ENCODE data around the gene APOA5.

The APOA5 gene

DNA sequence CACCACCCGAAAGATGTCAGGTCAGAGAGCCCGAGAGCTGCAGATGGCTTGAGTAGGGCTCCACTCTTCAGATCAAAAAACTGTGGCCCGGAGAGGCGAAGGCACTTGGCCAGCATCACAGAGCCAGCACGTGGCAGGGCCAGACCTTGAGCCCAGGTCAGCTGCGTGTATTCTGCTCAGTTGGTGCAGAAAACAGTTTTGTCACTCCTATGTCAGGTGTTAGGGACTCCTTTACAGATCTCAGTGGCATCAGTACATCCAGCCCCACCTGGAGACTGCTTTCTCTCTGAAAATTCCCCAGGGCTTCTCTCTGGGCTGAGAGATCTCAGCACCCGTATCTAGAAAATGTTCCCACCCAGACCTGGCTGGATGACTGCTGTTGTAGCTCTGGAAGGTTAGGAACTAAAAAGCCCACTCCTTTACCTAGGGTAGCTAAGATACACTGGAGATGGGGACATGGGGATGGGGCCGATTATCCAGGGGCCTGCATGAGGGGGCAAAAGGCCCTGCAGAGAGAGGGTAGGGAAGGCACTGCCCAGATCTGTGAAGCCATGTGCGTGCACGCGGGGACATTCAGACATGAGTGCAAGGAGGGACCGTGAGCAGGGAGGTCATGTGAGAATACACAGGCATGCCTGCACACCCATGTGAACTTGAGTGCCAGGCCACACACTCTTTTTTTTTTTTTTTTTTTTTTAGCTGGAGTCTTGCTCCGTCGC, 42.3 kb upstream of the APOA5 start:
- Histone ChIP-seq H3K9me3 (ENCODE audit: control insufficient read depth, low read length) (no peaks in the 10 kb centered on the region), H3K27ac (ENCODE audit: low read depth, low read length, severe bottlenecking) (no peak overlapping the region), H3K4me3 (ENCODE audit: extremely low read depth, insufficient read depth, low read length, poor library complexity, severe bottlenecking) (no peak overlapping the region), H3K4me1 (ENCODE audit: control insufficient read depth, insufficient read depth, low read length, poor library complexity, severe bottlenecking) (peaks cover 23% of the 10 kb centered on the region), H3K36me3 (ENCODE audit: control insufficient read depth, insufficient read depth, low read length) (no peaks in the 10 kb centered on the region)
- 97% methylated on average over 11 to 12 of the region's 14 CpGs for WGBS, 2 experiments (ENCODE audit: insufficient coverage in 2 of 2)

DNA sequence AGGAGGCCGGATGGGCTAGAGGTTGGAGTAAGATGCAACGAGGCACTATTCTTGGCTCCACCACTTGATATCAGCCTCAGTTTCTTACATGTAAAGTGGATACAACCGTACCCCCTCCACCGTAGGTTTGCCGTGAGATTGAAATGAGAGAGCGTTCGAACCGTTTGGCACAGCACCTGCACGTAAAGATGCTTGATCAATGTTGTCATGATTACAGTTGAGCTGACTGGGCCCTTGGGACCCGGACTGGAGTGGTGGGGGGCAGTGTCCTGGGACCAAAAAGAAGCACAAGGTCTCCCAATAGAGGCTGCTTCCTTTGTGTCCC, 41.8 kb upstream of the APOA5 start:
- 92% methylated on average over 10 of the region's 10 CpGs for WGBS, 2 experiments (ENCODE audit: insufficient coverage in 2 of 2)
- Histone ChIP-seq H3K27ac (ENCODE audit: low read depth, low read length, severe bottlenecking) (no peak overlapping the region), H3K4me1 (ENCODE audit: control insufficient read depth, insufficient read depth, low read length, poor library complexity, severe bottlenecking) (peaks cover 22% of the 10 kb centered on the region), H3K4me3 (ENCODE audit: extremely low read depth, insufficient read depth, low read length, poor library complexity, severe bottlenecking) (no peak overlapping the region), H3K9me3 (ENCODE audit: control insufficient read depth, low read length) (no peaks in the 10 kb centered on the region), H3K36me3 (ENCODE audit: control insufficient read depth, insufficient read depth, low read length) (no peaks in the 10 kb centered on the region)

DNA sequence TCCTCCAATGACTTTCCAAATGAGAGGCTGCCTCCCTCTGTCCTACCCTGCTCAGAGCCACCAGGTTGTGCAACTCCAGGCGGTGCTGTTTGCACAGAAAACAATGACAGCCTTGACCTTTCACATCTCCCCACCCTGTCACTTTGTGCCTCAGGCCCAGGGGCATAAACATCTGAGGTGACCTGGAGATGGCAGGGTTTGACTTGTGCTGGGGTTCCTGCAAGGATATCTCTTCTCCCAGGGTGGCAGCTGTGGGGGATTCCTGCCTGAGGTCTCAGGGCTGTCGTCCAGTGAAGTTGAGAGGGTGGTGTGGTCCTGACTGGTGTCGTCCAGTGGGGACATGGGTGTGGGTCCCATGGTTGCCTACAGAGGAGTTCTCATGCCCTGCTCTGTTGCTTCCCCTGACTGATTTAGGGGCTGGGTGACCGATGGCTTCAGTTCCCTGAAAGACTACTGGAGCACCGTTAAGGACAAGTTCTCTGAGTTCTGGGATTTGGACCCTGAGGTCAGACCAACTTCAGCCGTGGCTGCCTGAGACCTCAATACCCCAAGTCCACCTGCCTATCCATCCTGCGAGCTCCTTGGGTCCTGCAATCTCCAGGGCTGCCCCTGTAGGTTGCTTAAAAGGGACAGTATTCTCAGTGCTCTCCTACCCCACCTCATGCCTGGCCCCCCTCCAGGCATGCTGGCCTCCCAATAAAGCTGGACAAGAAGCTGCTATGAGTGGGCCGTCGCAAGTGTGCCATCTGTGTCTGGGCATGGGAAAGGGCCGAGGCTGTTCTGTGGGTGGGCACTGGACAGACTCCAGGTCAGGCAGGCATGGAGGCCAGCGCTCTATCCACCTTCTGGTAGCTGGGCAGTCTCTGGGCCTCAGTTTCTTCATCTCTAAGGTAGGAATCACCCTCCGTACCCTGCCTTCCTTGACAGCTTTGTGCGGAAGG, 40.9 kb upstream of the APOA5 start:
- H3K4me3 ChIP-seq (ENCODE audit: extremely low read depth, insufficient read depth, low read length, poor library complexity, severe bottlenecking), result no peak overlapping the region
- peaks cover 14% of the 10 kb centered on the region for H3K4me1 ChIP-seq (ENCODE audit: control insufficient read depth, insufficient read depth, low read length, poor library complexity, severe bottlenecking)
- no peaks in the 10 kb centered on the region for H3K36me3 ChIP-seq (ENCODE audit: control insufficient read depth, insufficient read depth, low read length)
- 82 to 99% methylated on average over 10 of the region's 13 CpGs for WGBS, 2 experiments (ENCODE audit: insufficient coverage in 2 of 2)
- H3K27ac ChIP-seq (ENCODE audit: low read depth, low read length, severe bottlenecking), result no peak overlapping the region
- no peaks in the 10 kb centered on the region for H3K9me3 ChIP-seq (ENCODE audit: control insufficient read depth, low read length)

DNA sequence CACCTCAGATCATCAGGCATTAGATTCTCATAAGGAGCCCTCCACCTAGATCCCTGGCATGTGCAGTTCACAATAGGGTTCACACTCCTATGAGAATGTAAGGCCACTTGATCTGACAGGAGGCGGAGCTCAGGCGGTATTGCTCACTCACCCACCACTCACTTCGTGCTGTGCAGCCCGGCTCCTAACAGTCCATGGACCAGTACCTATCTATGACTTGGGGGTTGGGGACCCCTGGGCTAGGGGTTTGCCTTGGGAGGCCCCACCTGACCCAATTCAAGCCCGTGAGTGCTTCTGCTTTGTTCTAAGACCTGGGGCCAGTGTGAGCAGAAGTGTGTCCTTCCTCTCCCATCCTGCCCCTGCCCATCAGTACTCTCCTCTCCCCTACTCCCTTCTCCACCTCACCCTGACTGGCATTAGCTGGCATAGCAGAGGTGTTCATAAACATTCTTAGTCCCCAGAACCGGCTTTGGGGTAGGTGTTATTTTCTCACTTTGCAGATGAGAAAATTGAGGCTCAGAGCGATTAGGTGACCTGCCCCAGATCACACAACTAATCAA, 40.2 kb upstream of the APOA5 start:
- H3K36me3 ChIP-seq (ENCODE audit: control insufficient read depth, insufficient read depth, low read length), result no peaks in the 10 kb centered on the region

DNA sequence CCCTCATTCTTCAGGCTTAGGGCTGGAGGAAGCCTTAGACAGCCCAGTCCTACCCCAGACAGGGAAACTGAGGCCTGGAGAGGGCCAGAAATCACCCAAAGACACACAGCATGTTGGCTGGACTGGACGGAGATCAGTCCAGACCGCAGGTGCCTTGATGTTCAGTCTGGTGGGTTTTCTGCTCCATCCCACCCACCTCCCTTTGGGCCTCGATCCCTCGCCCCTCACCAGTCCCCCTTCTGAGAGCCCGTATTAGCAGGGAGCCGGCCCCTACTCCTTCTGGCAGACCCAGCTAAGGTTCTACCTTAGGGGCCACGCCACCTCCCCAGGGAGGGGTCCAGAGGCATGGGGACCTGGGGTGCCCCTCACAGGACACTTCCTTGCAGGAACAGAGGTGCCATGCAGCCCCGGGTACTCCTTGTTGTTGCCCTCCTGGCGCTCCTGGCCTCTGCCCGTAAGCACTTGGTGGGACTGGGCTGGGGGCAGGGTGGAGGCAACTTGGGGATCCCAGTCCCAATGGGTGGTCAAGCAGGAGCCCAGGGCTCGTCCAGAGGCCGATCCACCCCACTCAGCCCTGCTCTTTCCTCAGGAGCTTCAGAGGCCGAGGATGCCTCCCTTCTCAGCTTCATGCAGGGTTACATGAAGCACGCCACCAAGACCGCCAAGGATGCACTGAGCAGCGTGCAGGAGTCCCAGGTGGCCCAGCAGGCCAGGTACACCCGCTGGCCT, 38.7 kb upstream of the APOA5 start:
- Histone ChIP-seq H3K4me3 (ENCODE audit: extremely low read depth, insufficient read depth, low read length, poor library complexity, severe bottlenecking) (no peak overlapping the region), H3K36me3 (ENCODE audit: control insufficient read depth, insufficient read depth, low read length) (no peaks in the 10 kb centered on the region), H3K4me1 (ENCODE audit: control insufficient read depth, insufficient read depth, low read length, poor library complexity, severe bottlenecking) (no peaks in the 10 kb centered on the region), H3K27ac (ENCODE audit: low read depth, low read length, severe bottlenecking) (no peak overlapping the region), H3K9me3 (ENCODE audit: control insufficient read depth, low read length) (no peaks in the 10 kb centered on the region)
- 96 to 97% methylated on average over 12 to 17 of the region's 17 CpGs for WGBS, 2 experiments (ENCODE audit: insufficient coverage in 2 of 2)

More for the DNA sequence above, 40.2 kb upstream of the APOA5 start:
- Histone ChIP-seq H3K4me3 (ENCODE audit: extremely low read depth, insufficient read depth, low read length, poor library complexity, severe bottlenecking) (no peak overlapping the region), H3K9me3 (ENCODE audit: control insufficient read depth, low read length) (no peaks in the 10 kb centered on the region), H3K27ac (ENCODE audit: low read depth, low read length, severe bottlenecking) (no peak overlapping the region), H3K4me1 (ENCODE audit: control insufficient read depth, insufficient read depth, low read length, poor library complexity, severe bottlenecking) (peaks cover 7% of the 10 kb centered on the region)
- 100% methylated on average over 1 to 5 of the region's 7 CpGs for WGBS, 2 experiments (ENCODE audit: insufficient coverage in 2 of 2)

DNA sequence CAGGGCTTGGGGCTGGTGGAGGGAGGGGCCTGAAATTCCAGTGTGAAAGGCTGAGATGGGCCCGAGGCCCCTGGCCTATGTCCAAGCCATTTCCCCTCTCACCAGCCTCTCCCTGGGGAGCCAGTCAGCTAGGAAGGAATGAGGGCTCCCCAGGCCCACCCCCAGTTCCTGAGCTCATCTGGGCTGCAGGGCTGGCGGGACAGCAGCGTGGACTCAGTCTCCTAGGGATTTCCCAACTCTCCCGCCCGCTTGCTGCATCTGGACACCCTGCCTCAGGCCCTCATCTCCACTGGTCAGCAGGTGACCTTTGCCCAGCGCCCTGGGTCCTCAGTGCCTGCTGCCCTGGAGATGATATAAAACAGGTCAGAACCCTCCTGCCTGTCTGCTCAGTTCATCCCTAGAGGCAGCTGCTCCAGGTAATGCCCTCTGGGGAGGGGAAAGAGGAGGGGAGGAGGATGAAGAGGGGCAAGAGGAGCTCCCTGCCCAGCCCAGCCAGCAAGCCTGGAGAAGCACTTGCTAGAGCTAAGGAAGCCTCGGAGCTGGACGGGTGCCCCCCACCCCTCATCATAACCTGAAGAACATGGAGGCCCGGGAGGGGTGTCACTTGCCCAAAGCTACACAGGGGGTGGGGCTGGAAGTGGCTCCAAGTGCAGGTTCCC, 38.0 kb upstream of the APOA5 start, which contains the start of gene APOC3:
TSS of gene APOC3 (plus strand) at position 383 of the 659 bp plus-strand sequence. CDS start 676 bp downstream, outside the sequence.
- H3K27ac ChIP-seq (ENCODE audit: low read depth, low read length, severe bottlenecking), result no peak within 1 kb of the TSS
- 78 to 80% methylated on average over 5 to 6 of the region's 9 CpGs for WGBS, 2 experiments (ENCODE audit: insufficient coverage in 2 of 2)
- no peaks in the 10 kb centered on the region for H3K36me3 ChIP-seq (ENCODE audit: control insufficient read depth, insufficient read depth, low read length)
- no peaks in the 10 kb centered on the region for H3K4me1 ChIP-seq (ENCODE audit: control insufficient read depth, insufficient read depth, low read length, poor library complexity, severe bottlenecking)
- no peaks in the 10 kb centered on the region for H3K9me3 ChIP-seq (ENCODE audit: control insufficient read depth, low read length)
- no peak within 1 kb of the TSS for H3K4me3 ChIP-seq (ENCODE audit: extremely low read depth, insufficient read depth, low read length, poor library complexity, severe bottlenecking)

DNA sequence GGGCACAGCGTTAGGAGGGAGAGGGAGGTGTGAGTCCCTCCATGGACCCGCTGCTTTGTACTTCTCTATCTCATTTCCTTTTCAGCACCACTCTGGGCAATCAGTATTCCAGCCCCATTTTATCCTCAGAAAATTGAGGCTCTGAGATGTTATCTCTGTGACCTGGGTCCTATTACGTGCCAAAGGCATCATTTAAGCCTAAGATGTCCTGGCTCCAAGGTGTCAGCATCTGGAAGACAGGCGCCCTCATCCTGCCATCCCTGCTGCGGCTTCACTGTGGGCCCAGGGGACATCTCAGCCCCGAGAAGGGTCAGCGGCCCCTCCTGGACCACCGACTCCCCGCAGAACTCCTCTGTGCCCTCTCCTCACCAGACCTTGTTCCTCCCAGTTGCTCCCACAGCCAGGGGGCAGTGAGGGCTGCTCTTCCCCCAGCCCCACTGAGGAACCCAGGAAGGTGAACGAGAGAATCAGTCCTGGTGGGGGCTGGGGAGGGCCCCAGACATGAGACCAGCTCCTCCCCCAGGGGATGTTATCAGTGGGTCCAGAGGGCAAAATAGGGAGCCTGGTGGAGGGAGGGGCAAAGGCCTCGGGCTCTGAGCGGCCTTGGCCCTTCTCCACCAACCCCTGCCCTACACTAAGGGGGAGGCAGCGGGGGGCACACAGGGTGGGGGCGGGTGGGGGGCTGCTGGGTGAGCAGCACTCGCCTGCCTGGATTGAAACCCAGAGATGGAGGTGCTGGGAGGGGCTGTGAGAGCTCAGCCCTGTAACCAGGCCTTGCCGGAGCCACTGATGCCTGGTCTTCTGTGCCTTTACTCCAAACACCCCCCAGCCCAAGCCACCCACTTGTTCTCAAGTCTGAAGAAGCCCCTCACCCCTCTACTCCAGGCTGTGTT, 37.2 kb upstream of the APOA5 start:
- no peaks in the 10 kb centered on the region for H3K36me3 ChIP-seq (ENCODE audit: control insufficient read depth, insufficient read depth, low read length)
- WGBS, 2 experiments (ENCODE audit: insufficient coverage in 2 of 2), result 71 to 79% methylated on average over 9 to 10 of the region's 16 CpGs
- no peaks in the 10 kb centered on the region for H3K9me3 ChIP-seq (ENCODE audit: control insufficient read depth, low read length)
- no peaks in the 10 kb centered on the region for H3K4me1 ChIP-seq (ENCODE audit: control insufficient read depth, insufficient read depth, low read length, poor library complexity, severe bottlenecking)
- no peak overlapping the region for H3K4me3 ChIP-seq (ENCODE audit: extremely low read depth, insufficient read depth, low read length, poor library complexity, severe bottlenecking)
- H3K27ac ChIP-seq (ENCODE audit: low read depth, low read length, severe bottlenecking), result no peak overlapping the region

DNA sequence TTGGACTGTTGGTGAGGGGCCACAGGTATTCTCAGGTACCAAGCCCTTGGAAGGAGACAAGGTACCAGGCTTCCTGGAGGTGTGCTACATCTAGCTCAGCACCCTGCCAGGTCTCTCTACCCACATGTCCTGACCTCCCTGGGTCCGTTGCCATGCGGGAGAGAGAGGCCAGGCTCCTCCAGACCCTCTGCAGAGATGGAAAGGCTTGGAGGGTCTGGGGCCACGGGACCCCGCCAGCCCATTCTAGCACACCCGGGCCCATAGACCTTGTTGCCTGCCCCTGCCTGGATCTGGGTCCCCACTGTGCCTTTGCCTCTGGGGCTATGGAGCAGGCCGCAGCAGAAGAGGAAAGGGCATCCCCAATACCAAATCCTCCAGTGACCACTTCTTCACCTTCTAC, 35.8 kb upstream of the APOA5 start:
- 95 to 96% methylated on average over 5 to 6 of the region's 6 CpGs for WGBS, 2 experiments (ENCODE audit: insufficient coverage in 2 of 2)
- no peak overlapping the region for H3K4me3 ChIP-seq (ENCODE audit: extremely low read depth, insufficient read depth, low read length, poor library complexity, severe bottlenecking)
- H3K27ac ChIP-seq (ENCODE audit: low read depth, low read length, severe bottlenecking), result no peak overlapping the region
- no peaks in the 10 kb centered on the region for H3K9me3 ChIP-seq (ENCODE audit: control insufficient read depth, low read length)
- no peaks in the 10 kb centered on the region for H3K4me1 ChIP-seq (ENCODE audit: control insufficient read depth, insufficient read depth, low read length, poor library complexity, severe bottlenecking)
- no peaks in the 10 kb centered on the region for H3K36me3 ChIP-seq (ENCODE audit: control insufficient read depth, insufficient read depth, low read length)

DNA sequence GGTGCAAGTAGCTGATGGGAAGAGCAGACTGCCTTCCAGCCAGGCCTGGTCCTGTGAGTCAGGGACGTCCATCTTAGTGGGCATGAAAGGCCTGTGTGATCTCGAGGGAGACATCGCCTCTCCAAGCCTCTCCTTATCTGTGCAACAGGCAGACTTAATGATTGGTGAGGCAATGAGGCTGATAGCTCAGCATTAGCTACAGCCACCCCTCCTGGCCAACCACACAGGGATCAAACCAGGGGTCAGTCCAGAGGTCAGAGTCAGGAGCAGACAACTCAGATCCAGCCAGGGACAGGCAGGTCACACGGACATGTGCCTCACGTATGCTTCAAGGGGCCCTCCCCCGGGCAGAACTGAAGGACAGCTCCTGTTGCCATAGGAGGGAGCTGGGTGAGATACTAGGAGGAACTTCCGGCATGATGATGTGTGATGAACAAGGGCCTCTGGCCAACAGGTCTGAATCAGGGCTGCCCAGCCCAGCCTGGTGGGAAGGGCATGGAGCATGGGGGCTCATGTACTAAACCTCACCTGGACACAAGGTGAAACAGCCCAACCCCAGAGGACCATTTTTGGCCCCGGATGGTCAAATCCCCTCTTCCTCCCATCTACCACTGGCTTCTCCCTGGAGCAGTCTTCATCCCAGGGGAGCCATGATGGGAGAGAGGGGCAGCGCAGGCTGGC, 35.2 kb upstream of the APOA5 start:
- H3K4me1 ChIP-seq (ENCODE audit: control insufficient read depth, insufficient read depth, low read length, poor library complexity, severe bottlenecking), result no peaks in the 10 kb centered on the region
- no peaks in the 10 kb centered on the region for H3K9me3 ChIP-seq (ENCODE audit: control insufficient read depth, low read length)
- H3K36me3 ChIP-seq (ENCODE audit: control insufficient read depth, insufficient read depth, low read length), result no peaks in the 10 kb centered on the region
- H3K4me3 ChIP-seq (ENCODE audit: extremely low read depth, insufficient read depth, low read length, poor library complexity, severe bottlenecking), result no peak overlapping the region
- WGBS, 2 experiments (ENCODE audit: insufficient coverage in 2 of 2), result 82 to 95% methylated on average over 5 to 6 of the region's 9 CpGs
- H3K27ac ChIP-seq (ENCODE audit: low read depth, low read length, severe bottlenecking), result no peak overlapping the region
